Astrocyte of the hippocampus (primary cell): Measurements from ENCODE around the gene MST1R.

ENCODE experiments used
- DNase-seq: peaks from one replicate; pipeline ENCODE4 v3.0.0; 2011; ENCODE audit warnings: low read depth, low spot score

MST1R gene

DNA sequence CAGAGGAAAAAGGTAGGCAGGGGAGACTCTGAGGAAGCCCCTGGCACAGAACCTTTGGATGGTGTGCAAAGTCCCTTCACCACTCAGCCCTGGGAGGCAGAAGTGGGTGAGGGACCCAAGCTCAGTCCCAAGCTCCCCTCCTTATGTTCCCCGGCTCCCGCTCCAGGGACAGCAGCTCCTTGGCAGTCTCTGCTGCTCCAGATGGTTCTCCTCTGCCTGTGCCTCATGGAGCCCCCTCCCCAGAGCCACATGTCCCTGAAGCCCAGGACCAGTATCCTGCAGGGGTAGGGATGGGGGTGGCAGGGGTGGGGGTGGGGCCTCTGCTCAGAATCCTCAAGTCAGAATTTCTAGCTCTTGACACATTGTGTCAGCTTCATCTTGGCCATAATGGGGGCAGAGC lies 26.0 kb downstream of the MST1R start:
- no peak for DNase-seq

DNA sequence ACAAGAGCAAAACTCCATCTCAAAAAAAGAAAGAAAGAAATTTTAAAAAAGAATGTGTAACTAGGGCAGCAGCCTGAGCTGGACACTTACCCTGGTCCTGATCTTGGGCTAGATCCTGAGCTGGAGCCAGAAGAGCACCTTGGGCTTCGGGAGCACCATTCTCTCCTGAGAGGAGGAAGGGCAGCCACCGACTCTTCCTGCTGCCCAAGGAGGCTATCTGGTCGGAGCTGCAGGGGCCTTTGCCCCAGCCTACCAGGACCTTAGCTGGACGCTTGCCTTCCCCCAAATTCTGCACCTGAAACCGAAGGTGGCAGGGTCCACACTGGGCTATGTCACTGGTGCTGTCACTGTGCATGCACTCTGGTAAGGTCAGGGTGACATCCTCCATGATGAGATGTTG lies 27.1 kb downstream of the MST1R start:
- DNase-seq, result no peak

DNA sequence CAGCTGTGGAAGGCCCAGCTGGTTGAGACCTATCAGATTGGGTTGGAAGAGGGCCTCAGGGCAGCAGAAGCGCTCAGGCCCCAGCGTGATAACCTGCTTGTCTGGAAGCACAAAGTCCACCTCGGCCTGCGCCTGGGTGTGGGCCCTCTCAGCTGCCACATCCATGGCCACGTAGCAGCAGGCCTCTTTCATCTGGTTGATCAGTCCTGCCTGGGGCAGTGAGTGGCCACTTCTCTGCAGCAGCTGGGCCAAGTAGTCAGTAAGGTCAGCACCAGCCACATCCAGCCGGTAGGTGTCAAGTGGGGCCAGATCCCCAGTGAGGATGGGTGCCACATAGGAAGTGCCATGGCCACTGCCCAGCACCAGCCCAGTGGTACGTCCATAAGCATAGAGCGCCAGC lies 30.1 kb downstream of the MST1R start:
- DNase-seq, result no peak

DNA sequence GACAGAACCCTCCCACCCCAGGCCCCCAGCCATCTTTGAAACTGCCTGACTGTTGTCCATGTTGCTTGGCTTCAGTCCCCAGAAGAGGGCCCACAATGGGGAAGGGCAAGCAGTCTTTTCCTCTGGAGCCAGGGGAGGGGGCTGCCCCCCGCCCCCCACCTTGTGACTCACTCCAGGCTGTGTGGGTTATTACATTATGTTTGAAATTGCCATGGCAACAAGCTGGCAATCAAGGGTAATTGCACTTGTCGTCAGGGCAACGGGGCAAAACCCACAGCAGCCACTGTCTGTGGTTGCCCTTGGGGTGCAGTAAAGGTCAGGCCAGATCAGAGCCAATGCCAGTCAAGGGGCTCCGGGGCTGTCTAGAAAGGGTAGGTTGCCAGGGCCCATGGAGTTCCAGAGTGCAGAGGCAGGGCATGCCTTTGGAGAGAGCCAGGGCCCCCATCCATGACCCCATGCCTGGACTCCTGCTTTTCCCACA lies 30.8 kb downstream of the MST1R start:
- DNase-seq, result peak; percentile 41

DNA sequence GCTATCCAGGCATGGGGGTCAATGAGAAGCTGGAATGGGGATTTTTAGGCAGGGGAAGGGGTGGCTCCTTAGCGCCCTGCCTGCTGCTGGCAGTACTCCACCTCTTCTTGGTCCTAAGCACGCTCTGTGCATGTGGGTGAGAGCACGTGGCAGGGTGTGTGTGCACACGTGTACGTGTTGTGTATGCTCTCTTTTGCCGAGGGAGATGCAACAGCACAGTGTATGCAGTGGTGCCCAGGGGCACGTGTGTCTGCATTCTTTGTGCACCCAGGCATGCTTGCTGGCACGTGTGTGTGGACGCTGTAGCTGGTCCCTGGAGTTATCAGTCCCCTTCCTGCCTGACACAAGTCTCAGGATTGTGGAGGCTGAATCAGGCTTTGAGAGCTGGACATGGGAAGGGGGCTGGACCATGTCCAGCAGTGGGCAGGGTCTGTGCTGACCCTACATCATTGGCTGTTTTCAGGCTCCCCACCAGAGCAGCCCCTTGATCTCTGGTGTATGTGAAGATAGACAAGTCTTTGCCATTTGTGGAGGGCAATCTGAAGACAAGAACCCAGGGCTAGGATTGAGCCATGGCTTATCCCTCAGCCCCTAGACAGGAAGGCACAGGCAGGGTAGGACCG lies 32.0 kb downstream of the MST1R start:
- DNase-seq, result no peak

DNA sequence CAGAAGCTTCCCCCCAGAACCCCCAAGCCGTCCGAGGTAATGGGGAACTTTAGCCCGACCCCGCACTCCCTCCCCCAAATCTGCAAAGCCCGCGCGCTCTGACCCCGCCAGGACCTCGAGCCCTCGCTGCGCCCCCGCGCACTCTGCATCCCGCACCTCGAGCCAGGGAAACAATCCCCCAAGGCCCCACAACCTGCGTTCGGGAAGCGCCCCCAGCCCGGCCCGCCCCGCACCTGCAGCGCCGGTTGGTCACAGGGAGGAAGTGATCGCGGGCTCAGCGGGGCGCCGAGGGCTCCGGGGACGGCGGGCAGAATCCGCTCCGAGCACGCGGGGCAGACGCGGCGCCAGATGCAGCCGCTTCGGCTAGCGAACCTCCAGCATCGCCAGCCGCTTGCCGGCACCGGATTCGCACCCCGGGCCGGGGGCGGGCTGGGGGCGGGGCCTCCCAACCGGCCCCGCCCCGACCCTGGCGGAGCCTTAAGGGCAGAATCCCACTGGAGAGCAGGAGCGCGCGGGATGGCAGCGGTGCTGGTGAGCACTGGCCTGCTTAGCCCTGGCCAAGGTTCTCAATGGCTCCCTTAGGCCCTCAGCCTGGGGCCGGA lies 34.0 kb downstream of the MST1R start, which contains the start of gene CAMKV:
Gene CAMKV, minus strand, starts transcription at position 382 of the 602 bp plus-strand sequence. CDS start 7,518 bp downstream, outside the sequence.
- peak; percentile 25 for DNase-seq

DNA sequence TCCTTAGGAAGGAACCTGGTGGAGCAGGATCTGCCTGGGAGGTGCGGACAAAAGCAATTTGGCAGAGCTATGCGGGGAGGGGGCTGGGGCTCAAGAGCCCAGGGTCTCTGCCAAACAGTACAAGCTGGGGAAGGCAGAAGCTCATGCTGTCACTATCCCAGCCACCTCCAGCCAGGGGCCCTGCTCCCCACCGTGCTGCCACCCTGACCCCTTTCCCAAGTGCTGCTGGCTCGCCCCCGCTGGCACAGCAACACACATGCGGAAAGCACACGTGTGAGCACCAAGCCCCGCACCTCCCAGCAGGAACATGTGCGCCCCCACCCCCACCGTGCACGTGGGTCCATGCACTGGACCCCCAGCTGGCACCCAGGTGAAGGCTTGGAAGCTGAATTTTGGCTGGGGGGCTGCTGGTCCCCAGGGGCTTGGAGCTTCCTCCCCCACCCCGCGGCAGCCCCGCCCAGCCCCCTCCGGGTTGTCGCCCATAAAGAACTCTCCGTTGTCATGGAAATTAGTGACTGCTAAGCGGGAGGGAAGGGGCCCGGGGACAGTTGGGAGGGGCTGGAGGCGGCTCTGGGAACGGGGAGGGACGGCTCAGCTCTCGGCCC lies 34.7 kb downstream of the MST1R start:
- DNase-seq, result no peak

DNA sequence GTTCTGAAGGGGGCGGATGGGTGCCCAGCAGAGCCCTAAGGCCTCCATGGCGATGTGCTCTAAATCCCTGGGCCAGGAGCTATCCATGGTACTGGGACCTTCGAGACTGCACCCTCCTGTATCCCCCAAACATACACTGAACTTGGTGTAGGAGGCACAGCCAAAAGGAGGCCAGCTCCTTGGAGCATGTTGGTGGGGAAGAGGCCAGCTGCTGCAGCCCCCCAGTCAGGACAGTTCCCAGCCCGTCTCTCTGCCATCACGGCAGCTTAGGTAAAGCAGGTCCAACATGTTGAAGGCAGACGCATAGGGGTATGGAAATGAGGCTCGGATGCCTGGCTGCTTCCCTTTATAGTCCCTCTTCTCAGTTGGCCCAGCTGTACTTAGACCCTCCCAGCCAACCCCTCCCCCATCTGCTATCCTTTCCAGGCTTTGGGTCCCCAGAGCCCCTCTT lies 35.8 kb downstream of the MST1R start:
- DNase-seq, result peak; percentile 66

DNA sequence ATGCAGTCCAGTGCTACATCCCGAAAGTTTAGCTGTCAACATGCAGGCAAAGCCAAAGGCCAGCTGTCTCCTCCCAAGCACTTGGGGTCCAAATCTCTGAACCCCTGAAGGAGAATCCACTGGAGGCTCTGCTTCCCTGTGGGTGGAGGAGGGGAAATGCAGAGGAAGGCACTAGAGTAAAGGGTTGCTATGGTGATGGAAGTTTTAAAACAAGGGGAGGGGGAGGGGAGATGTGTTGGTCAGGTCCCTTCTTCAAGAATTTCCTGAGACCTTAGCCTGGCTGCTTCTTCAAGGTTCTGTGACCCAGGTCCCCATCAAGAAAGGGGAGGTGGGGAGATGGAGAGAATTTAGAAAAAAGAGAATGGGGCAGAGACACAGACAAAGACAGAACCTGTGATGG lies 36.3 kb downstream of the MST1R start:
- no peak for DNase-seq

DNA sequence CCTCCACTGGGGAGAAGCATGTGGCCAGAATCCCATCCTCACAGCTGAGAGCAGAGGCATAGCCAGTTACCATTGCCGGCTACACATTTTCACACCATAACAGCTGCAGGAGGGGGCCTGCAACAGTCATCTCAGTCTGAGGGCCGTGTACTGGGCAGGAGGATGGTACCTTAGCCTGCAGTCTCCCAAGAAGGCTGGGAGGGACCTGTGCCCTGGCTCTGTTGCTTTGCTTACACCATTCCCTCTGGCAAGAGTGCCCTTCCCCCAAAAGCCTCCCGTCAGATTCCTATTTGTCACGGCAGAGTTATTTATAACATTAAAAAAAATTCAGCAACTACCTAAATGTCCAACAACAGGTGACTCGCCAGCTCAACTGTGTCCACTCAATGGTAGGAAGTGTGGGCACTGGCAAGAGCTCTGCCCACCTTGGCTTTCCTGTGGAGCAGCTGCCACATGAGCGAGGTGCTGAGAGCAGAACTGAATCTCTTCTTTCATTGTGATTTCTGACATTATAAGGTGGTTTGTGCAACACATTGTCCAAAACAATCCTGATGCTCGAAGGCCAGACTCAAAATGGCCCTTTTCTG lies 38.4 kb downstream of the MST1R start:
- no peak for DNase-seq

DNA sequence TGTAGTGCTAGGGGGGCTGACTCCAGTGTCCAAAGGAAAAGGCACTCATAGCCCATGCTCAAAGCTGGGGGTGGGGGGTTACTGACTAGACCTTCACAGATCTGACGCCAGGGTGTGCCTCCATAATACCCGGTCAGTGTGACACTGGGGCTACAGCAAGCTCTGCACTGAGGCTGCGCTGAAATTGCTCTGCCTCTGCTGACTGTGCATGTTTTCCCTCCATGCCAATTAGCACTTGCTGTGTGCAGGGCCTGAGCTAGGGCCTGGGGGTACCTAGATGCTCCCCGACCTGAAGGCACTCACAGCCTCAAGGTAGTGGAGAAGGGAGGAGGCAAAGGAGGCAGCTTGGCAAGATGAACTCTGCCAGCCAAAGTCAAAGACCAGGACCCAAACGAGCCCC lies 39.2 kb downstream of the MST1R start:
- DNase-seq, result no peak

DNA sequence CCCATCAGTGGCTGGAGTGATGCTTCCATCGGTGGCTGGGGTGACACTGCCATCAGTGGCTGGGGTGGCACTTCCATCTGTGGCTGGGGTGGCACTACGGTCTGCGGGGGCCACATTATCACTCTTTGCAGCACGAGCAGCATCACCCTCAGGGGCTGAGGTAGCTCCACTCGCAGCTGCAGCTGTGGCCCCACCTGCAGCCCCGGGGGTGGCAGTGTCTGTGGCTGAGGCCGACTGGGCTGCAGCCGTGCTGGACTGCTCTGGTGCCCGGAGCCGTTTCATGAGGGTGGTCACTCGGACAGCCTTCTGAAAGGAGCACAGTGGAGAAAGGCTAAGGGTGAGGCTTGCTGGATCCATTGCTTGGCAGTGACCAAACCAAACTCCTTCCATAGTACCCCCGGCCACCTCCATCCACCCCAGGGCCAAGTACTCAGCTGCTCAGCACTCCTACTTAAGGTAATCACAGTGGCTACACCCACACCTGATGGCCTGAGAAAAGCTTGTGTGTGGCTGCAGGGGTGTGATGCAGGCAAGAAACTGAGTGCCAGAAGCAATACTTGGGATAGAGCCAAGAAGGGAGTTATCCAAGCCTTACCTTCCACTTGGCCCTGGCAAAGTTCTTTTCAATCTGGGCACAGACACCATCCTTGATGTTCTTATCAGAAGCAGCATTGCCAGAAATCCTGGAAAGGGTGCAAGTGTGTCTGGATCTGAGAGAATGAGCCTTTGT lies 43.9 kb downstream of the MST1R start:
- DNase-seq, result no peak

DNA sequence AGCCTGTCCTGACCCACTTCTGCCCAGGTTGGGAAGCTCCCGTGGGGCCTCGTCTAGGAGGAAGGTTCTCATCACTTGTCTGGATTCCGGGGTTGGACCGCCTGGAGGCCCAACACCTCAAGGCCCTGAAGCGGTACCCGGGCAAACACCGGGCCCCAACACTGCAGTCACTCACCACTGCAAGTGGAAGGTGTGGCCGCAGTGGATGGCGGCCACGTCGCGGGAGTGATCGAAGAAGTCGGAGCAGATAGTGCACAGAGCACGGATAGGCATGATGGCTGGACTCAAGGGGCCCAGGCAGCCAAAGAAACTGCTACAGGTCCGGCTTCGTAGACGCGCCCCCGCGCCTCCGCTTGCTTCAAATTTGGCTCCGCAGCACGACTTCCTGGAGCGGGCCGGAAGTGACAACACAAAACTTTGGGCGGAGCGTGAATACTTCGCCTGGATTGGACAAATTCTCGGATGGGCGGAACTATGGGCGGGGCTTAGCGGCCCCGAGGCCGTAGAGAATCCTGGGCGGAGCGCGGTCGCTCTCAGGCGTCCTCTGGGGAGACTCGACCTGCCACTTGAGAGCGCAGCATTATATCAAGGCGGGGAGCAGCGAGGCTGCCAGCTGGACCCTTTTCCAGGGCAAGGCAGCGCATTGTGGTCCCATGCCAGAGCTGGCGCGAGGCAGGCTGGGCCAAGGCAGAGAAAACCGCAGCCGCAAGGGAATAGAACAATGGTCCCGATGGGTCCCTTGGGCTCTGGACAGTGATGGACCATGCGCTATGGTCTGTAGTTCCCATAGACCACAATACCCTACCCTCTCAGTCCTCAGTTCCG lies 47.3 kb downstream of the MST1R start, which contains the start of gene TRAIP:
Gene TRAIP, minus strand, starts transcription at position 384 of the 825 bp plus-strand sequence. Its CDS starts 111 bp downstream, at position 273.
- DNase-seq, result peak; percentile 97

DNA sequence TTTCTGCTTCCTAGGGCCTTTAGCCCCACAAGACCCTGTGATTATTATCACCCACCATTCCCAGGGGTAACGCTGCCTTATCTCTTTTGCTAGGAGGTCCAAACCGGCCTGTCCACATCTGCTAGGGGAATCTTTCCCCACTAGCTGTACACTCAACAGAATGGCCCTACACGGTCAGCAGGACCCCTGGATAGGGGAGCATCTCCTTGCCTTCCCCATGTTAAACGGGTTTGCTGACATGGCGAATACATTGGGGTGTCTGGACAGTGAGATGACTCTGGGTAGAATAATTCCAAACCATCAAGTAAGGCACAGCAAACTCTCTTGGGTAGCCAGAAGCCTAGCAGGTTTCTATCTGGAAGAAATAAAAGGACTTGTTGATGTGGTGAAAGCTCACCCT lies 48.0 kb downstream of the MST1R start:
- DNase-seq, result no peak

DNA sequence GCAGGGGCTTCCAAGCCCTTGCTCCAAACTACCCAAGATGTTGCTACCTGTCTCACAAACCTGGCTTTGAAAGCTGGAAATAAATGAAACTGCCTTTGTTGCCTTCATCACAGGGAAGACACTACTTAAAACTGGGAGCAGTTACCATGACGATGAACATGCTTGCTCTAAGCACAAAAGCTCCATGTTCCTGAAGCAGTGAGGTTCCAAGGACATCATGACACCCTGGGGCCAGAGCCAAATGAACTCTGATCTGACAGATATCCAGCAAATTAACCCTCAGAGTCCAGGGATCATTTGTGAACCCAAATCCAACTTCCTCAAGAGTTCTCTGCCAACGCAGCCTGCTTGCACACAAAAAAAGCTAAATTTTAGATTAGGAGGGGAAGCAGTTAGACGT lies 58.0 kb downstream of the MST1R start:
- no peak for DNase-seq

DNA sequence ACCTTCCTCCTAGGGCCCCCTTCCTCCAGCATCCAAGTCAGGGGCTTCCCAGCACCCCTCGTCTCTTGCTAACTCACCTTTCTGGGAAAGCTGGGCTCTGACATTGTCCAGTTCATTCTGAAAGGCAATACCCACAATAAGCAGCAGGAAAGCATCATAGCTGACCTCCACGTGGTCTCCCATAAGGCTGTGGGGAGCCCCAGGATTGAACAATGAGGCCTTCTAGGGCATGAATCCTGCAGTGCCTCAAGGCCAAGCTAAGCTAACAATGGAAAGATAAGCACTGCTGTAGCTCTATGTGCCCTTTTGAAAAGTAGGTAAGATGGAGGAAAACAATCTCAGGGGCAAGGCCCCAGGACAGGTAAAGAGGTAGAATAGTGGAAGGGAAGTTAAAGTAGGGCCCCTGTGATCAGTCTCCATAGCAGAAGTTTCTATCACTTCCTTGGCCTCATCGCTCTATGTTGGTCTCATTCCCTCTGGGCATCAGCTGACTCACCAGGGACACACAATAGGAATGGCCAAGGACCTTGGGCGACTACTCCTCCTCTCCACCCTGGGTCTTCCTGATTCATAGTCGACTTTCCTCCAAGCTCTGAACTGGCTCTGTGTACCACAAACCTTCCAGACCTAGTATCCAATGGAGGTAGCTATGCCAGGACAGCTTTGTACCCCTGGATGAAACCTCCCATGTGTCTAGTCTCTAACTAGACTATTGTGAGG lies 59.0 kb downstream of the MST1R start:
- DNase-seq, result no peak

DNA sequence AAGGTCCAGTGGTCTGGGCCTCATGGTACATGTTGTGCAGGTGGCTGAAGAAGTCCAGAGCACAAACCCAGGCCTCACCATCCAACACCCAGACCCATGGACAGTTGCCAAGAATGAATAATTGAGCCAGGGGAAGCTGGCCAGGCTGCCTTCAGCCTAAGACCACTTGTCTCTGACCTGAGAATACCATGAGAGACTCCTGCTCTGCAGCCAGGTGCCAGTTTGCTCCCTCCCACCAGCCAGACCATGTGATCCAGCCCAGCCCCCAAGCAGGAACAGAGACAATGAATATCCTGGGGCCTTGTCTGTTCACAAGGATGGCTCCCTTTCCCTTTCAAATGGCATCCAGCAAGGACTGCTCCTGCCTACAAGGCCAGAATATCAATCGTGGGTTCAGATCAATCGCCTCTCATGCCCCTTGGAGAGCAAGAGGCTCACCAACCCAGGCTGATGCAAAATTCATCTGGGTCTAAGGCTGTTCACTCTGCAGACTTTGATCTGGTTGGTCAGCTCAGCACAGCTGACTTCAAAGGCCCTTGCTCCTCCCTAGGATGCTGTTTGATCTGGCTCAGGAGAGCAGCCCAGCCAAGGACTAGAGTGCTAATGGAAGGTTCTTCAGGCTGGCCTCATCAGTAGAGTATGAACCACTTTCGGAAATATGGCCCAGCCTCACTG lies 60.7 kb downstream of the MST1R start:
- DNase-seq, result no peak

DNA sequence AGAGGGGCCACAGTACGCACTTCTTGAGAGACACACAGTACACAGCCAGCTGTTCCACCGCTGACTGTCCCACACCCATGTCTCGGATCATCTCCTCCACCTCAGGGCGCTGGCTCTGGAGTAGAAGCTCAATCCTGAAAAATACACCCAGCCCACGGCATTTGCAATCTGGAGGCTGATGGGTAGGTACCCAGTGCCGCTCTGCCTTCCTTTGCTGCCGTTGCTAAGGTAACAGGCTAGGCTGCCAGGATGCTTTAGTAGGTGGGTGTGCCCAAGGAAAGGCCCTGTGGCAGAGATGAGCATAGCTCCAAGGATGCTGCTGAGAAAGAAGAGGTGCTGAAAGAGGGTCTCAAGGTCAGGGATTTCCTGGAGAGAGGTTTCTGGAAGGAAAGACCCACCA lies 61.9 kb downstream of the MST1R start:
- no peak for DNase-seq

DNA sequence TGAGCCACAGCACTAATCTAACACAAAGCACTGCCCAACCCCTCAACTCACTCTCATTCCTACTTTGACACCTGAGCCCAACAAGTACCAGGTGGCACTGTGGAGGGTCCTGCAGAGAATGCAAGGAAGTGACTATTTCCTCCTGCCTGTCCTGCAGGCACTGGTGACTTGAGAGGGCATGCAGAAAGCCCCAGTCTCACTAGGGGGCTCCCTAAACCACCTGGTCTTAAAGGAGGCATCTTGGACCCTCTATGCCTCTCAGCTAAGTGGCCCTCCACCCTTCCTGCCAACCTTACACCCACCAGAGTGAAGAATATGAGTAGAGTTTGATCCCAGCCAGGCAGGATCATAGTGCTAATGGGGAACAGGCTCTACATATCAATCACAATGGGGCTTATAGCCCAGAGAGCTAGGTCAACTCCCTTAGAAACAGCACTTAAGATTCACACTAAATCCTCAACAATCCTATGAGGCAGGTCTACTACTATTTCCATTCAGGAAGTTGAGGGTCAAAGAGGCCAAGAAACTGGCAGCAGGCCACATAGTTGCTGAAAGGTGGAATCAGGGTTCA lies 62.5 kb downstream of the MST1R start:
- peak; percentile 33 for DNase-seq
